GM10248 (cell line): ENCODE results near the gene HECW1.

Source experiments
- CTCF ChIA-PET: fragments of 300-600 bp; sonication (Branson Sonifier 250); formaldehyde crosslinking; extraction: SDS; loops from one replicate; lab custom pipeline; 2021; ENCODE audit warnings: antibody characterized with exemption; lab: Yijun Ruan, JAX
- POLR2A ChIA-PET: fragments of 350-650 bp; sonication (Branson Sonifier 250); formaldehyde crosslinking; extraction: SDS; loops from one replicate; lab custom pipeline; 2020; ENCODE audit warnings: antibody characterized with exemption; lab: Yijun Ruan, JAX
- DNase-seq: peaks from one replicate; pipeline ENCODE4 v3.0.0; 2012; ENCODE audit errors: extremely low spot score
- TF ChIP-seq, protein P1 (sequence below): IDR thresholded peaks from 2 replicates; pipeline ENCODE4 v1.5.1; 2012; ENCODE audit warnings: mild to moderate bottlenecking, low read depth; ENCODE audit errors: extremely low read depth, missing control alignments, control extremely low read depth

Gene HECW1

DNA sequence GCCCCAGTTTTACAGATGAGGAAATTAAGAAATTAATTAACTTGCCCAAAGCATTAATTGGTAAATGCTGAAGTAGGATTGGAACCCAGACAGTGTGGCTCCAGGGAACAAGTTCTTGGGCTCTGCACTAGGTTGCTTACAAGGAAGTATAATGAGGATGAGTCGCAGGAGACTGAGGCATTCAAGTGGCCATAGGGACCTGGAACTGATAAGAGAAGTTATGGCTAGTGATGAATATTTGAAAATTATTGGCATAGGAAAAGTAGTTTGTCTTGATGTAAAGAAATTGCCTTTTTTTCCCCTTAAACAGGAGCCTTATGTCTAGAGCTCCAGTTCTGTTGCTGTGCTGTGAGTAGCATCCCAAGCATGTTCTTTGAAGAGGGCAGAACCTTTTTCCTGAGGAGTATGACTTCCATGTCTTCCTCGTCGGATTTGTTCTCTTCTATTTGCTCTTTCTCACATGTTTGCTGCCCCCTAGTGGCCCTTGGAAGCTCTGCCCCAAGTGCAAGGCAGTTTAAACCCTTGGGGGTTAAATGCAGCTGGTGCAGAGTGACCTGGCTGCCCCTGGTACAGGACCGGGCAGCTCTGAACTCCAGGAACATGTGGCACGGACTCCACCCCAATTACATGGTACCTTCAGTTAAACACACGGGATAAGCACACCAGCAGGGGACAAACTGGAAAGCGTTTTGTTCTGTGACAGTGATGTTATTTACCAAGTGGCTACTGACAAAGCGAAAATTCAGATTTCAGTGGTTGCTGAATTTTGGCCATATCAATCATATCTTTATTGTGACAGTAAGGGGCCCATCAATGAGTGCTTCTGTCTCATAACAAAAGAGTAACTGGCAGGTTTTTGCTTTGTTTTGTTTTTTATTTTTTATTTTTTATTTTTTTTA is 148.8 kb downstream of the HECW1 start:
- TF ChIP-seq, protein P1, sequence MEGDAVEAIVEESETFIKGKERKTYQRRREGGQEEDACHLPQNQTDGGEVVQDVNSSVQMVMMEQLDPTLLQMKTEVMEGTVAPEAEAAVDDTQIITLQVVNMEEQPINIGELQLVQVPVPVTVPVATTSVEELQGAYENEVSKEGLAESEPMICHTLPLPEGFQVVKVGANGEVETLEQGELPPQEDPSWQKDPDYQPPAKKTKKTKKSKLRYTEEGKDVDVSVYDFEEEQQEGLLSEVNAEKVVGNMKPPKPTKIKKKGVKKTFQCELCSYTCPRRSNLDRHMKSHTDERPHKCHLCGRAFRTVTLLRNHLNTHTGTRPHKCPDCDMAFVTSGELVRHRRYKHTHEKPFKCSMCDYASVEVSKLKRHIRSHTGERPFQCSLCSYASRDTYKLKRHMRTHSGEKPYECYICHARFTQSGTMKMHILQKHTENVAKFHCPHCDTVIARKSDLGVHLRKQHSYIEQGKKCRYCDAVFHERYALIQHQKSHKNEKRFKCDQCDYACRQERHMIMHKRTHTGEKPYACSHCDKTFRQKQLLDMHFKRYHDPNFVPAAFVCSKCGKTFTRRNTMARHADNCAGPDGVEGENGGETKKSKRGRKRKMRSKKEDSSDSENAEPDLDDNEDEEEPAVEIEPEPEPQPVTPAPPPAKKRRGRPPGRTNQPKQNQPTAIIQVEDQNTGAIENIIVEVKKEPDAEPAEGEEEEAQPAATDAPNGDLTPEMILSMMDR: peak; percentile 96
- peak; percentile 66 for DNase-seq
- POLR2A ChIA-PET: no interaction called here
- CTCF ChIA-PET: interaction anchor here (0.6 to 3.7 kb wide), 39 partner anchors 8 to 1320 kb away, joined by 3 to 43 read pairs (median 4); no protein-coding TSS in a partner anchor

DNA sequence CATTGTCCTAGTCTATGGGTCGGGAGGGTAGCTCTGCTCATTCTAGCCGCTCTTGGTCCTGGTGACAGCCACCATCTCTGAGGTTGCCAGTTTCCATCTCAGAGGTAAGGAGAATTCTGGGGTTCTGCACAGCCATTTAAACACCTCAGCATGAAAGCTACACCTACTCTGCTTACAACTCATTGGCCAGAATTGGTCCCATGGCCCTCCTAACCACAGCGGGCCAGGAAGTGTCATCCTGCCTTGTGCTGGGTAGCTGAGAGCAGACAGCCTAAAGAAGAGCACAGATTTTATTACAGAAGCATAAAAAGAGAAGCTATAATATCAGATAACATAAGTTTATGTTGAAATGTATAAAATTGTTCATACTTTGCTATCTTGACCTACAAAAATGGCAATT is 152.7 kb downstream of the HECW1 start:
- no peak for DNase-seq
- ChIA-PET CTCF (interaction anchor here (0.9 kb wide), 1 partner anchor 19 kb away, joined by 3 read pairs; no protein-coding TSS in a partner anchor), POLR2A (no interaction called here)
- TF ChIP-seq, protein P1: no peak

DNA sequence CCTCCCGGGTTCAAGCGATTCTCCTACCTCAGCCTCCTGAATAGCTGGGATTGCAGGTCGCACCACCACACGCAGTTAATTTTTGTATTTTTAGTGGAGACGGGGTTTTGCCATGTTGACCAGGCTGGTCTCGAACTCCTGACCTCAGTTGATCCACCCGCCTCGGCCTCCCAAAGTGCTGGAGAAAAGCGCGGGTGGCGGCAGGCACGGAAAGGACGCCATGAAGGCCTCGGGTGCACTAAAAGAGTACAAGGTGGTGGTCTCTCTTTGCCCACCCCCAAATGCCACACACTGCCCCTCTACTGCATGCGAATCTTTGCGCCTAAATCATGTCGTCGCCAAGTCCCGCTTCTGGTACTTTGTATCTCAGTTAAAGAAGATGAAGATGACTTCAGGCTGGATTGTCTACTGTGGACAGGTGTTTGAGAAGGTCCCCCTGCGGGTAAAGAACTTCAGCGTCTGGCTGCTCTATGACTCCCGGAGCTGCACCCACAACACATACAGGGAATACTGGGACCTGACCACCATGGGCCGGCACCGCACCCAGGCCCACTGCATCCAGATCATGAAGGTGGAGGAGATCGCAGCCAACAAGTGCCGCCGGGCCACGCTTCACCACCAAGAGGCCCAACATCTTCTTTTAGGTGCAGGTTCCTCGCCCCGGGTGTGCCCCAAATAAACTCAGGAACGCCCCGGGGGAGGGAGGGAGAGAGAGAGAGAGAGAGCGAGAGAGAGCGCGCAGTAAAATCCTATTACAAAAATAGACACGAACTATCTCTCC is 161.7 kb downstream of the HECW1 start:
- TF ChIP-seq, protein P1: no peak
- CTCF ChIA-PET: no interaction called here
- POLR2A ChIA-PET: no interaction called here
- DNase-seq: no peak

DNA sequence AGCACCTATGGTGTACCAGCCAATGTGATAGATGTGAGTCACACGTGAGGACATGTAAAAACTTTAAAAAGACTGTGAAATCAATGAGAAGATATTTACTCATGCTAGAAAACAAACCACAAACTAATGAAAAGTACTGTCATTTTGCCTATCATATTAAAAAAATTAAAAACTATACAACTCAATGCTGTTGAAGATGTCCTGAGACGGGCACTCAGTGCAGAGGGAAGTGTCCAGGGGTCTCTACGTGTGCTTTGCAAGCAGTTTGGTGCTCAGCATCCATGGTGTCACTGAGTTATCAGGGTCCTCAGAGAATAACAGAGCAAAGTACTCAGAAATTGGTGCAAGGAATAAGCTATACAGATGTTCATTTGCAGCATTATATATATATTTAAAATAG is 162.3 kb downstream of the HECW1 start:
- TF ChIP-seq, protein P1: no peak
- no peak for DNase-seq
- ChIA-PET POLR2A (no interaction called here), CTCF (no interaction called here)

DNA sequence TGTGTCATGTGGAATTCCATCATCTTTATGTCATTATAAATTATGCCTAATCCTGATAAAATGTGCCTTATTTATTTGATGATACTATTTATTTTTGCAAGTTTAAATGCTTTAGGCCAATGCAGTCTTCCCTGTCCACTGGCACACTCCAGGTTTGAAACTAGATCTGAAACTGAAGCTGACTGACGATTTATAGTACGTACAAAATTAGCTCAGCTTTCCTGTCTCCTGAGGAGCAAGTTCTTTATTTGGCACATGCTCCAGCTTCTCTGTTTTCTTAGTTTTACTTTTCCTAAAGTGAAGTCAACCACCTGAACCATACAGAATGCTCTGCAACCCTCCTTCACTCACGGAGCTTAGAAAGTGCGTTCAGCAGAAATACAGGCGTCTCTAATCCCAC is 164.1 kb downstream of the HECW1 start:
- no peak for DNase-seq
- TF ChIP-seq, protein P1: no peak
- CTCF ChIA-PET: interaction anchor here (1.4 to 1.7 kb wide), 2 partner anchors 15 to 336 kb away, joined by 3 read pairs; no protein-coding TSS in a partner anchor
- POLR2A ChIA-PET: no interaction called here

DNA sequence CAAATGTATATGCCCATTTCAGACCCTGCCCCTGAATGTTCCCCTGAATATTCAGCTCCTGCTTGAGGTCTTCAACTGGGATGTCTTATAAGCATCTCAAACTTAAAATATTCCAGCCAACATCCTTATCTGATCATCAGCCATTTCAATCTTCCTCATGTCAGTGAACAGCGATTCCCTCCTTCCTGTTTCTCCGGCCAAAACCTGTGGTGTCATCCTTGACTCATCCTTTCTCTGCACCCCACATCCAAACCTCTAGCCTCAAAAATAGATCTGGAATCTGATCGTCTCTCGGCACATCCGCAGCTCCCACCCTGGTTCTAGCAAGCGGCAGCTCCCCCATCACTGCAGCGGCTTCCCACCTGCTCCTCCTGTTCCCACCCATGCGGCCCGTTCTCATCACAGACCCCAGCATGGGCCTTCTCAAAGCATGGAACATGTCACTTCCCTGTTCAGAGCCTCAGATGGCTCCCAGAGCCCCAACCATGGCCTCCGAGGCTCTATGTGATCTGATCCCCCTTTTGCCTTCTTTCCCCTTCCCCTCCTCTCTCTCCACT is 165.7 kb downstream of the HECW1 start:
- CTCF ChIA-PET: interaction anchor here (1.0 to 1.7 kb wide), 2 partner anchors 32 to 337 kb away, joined by 3 read pairs; no protein-coding TSS in a partner anchor
- POLR2A ChIA-PET: no interaction called here
- TF ChIP-seq, protein P1: no peak
- no peak for DNase-seq
